Measurements from ENCODE around the gene TPSAB1. TPM values are rescaled to one million over a fixed set of nuclear protein-coding genes. Genes with fewer than 3 reads are reported as not detected.

The TPSAB1 gene
- total RNA-seq, 1 experiment from 2014 or later = not detected

DNA sequence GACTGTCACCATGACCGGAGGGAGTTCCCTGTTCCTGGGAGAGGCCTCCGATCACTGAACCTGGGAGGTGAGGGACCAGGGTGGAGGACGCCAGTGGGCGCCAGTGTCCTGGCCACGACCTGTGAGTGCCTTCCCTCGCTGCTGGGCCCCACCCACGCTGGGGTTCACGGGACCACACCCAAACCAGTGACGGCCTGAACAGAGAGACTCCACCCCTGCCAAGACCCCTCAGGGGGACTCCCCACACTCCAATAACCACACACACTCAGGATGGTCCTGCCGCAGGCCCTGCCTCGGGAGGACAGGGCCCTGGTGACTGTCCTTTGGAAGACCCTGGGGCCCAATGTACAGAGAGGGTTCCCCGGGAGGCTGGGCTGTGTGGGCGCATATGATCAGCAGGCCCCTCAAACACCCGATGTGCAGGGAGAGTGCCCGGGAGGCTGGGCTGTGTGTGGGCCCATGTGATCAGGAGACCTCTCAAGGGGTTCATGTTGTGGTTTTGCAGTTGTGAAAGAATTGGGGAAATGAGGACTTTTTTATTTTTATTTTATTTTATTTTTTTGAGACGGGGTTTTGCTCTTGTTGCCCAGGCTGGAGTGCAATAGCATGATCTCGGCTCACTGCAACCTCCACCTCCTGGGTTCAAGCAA lies 41.9 kb downstream of the TPSAB1 start:
- ChIA-PET POLR2A (no interaction called here), CTCF (no interaction called here)
- Histone ChIP-seq H3K4me3 (ENCODE audit: low read depth, low read length) (no peak overlapping the region), H3K36me3 (ENCODE audit: control insufficient read depth, insufficient read depth, low read length) (no peaks in the 10 kb centered on the region), H3K4me1 (no peaks in the 10 kb centered on the region), H3K9me3 (no peaks in the 10 kb centered on the region), H3K27me3 (replicated peaks; ENCODE audit: control insufficient read depth, insufficient read depth, low read length) (no peaks in the 10 kb centered on the region)
- no TSS peak for BruUV-seq (replicated peaks)
- Mint-ChIP-seq H3K36me3 (ENCODE audit: insufficient read depth, unreplicated experiment) (peaks cover 5% of the 10 kb centered on the region), H3K27me3 (ENCODE audit: insufficient read depth, unreplicated experiment) (no peaks in the 10 kb centered on the region), H3K4me3 (ENCODE audit: unreplicated experiment) (no peak overlapping the region), H3K4me1 (ENCODE audit: low read depth, unreplicated experiment) (peaks cover under 1% of the 10 kb centered on the region), H3K27ac (ENCODE audit: unreplicated experiment) (no peak overlapping the region), H3K9me3 (ENCODE audit: unreplicated experiment) (no peaks in the 10 kb centered on the region)
- intact Hi-C loops (cut with micrococcal nuclease; ENCODE audit: unreplicated experiment) = no loop called here
- TF ChIP-seq, protein P1, sequence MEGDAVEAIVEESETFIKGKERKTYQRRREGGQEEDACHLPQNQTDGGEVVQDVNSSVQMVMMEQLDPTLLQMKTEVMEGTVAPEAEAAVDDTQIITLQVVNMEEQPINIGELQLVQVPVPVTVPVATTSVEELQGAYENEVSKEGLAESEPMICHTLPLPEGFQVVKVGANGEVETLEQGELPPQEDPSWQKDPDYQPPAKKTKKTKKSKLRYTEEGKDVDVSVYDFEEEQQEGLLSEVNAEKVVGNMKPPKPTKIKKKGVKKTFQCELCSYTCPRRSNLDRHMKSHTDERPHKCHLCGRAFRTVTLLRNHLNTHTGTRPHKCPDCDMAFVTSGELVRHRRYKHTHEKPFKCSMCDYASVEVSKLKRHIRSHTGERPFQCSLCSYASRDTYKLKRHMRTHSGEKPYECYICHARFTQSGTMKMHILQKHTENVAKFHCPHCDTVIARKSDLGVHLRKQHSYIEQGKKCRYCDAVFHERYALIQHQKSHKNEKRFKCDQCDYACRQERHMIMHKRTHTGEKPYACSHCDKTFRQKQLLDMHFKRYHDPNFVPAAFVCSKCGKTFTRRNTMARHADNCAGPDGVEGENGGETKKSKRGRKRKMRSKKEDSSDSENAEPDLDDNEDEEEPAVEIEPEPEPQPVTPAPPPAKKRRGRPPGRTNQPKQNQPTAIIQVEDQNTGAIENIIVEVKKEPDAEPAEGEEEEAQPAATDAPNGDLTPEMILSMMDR (IDR thresholded peaks at IDR 0.05; ENCODE audit: insufficient read depth in 1 of 2, low read depth in 1 of 2, low read length in 1 of 2, severe bottlenecking in 1 of 2, unreplicated experiment in 1 of 2) = no peak
- DNase-seq = no peak

DNA sequence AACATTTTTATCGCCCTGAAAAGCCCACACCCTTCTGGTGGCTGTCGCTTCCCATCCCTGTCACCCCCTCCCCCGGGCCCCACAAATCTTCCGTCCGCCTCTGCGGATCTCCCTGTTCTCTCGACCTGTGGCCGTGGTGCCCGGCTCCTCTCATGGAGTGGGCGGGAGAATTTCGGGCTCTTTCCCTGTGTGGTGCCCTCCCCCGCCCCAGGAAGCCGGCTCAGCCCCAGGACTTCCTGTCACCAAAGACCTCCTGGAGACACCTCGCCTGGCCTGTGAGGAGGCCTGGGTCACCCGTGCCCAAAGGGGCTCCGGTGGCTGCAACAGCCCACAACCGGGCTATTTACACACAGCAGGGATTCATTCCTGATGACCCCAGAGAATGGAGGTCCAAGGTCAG lies 42.8 kb downstream of the TPSAB1 start:
- BruUV-seq (replicated peaks) = no TSS peak
- H3K27me3 ChIP-seq (replicated peaks; ENCODE audit: control insufficient read depth, insufficient read depth, low read length) = no peaks in the 10 kb centered on the region
- TF ChIP-seq, protein P1 (IDR thresholded peaks at IDR 0.05; ENCODE audit: insufficient read depth in 1 of 2, low read depth in 1 of 2, low read length in 1 of 2, severe bottlenecking in 1 of 2, unreplicated experiment in 1 of 2) = no peak

DNA sequence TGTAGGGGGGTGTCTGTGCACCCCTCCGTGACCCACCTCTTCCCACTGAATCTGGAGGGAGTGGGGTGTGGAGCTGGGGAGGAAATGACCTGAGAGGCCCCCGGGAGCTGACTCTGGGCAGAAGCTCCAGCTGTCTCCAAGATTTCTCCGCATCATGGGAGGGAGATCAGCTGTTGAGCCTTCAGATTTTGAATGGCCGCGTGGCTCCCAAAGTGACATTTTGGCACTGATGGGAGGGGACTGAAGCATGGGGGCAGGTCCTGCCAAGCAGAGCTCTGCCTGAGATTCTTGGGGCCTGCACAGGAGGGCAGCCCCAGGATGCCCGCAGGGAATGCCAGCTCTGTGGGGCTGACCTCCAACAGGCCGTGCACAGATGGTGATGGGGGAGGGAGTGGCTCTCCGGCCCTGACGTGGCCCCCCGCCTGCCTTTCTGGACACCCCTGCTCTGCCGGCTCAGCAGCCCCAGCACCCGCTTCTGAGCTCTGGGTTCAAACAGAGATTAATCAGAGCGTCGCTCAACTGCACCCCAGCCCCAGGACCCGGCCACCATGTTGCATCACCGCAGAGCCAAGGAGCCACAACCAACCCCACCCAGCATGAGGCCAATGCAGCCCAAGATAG lies 43.6 kb downstream of the TPSAB1 start:
- no peak for DNase-seq
- no peaks in the 10 kb centered on the region for H3K9me3 ChIP-seq
- no peaks in the 10 kb centered on the region for H3K27me3 ChIP-seq (replicated peaks; ENCODE audit: control insufficient read depth, insufficient read depth, low read length)
- H3K4me3 ChIP-seq (ENCODE audit: low read depth, low read length) = no peak overlapping the region
- H3K36me3 ChIP-seq (ENCODE audit: control insufficient read depth, insufficient read depth, low read length) = no peaks in the 10 kb centered on the region
- H3K4me3 Mint-ChIP-seq (ENCODE audit: unreplicated experiment) = no peak overlapping the region
- ChIA-PET CTCF (interaction anchor here (0.6 kb wide), 1 partner anchor 48 kb away, joined by 3 read pairs; no protein-coding TSS in a partner anchor), POLR2A (no interaction called here)
- H3K4me1 ChIP-seq = peaks cover 7% of the 10 kb centered on the region; the same call in 1 of the 2 replicates
- H3K27me3 Mint-ChIP-seq (ENCODE audit: insufficient read depth, unreplicated experiment) = no peaks in the 10 kb centered on the region
- TF ChIP-seq, protein P1 (IDR thresholded peaks at IDR 0.05; ENCODE audit: insufficient read depth in 1 of 2, low read depth in 1 of 2, low read length in 1 of 2, severe bottlenecking in 1 of 2, unreplicated experiment in 1 of 2) = no peak
- no peak overlapping the region for H3K27ac Mint-ChIP-seq (ENCODE audit: unreplicated experiment)
- H3K4me1 Mint-ChIP-seq (ENCODE audit: low read depth, unreplicated experiment) = peaks cover 6% of the 10 kb centered on the region
- intact Hi-C loops (cut with micrococcal nuclease; ENCODE audit: unreplicated experiment) = no loop called here
- BruUV-seq (replicated peaks) = no TSS peak
- no peaks in the 10 kb centered on the region for H3K9me3 Mint-ChIP-seq (ENCODE audit: unreplicated experiment)
- H3K36me3 Mint-ChIP-seq (ENCODE audit: insufficient read depth, unreplicated experiment) = peaks cover 5% of the 10 kb centered on the region

More for the DNA sequence above, 42.8 kb downstream of the TPSAB1 start:
- Histone ChIP-seq H3K9me3 (no peaks in the 10 kb centered on the region), H3K4me1 (peaks cover 7% of the 10 kb centered on the region; the same call in 1 of the 2 replicates), H3K36me3 (ENCODE audit: control insufficient read depth, insufficient read depth, low read length) (no peaks in the 10 kb centered on the region), H3K4me3 (ENCODE audit: low read depth, low read length) (no peak overlapping the region)
- ChIA-PET POLR2A (no interaction called here), CTCF (no interaction called here)
- H3K4me1 Mint-ChIP-seq (ENCODE audit: low read depth, unreplicated experiment) = peaks cover 6% of the 10 kb centered on the region
- H3K36me3 Mint-ChIP-seq (ENCODE audit: insufficient read depth, unreplicated experiment) = peaks cover 5% of the 10 kb centered on the region
- H3K27ac Mint-ChIP-seq (ENCODE audit: unreplicated experiment) = no peak overlapping the region
- no peaks in the 10 kb centered on the region for H3K27me3 Mint-ChIP-seq (ENCODE audit: insufficient read depth, unreplicated experiment)
- no peak overlapping the region for H3K4me3 Mint-ChIP-seq (ENCODE audit: unreplicated experiment)
- H3K9me3 Mint-ChIP-seq (ENCODE audit: unreplicated experiment) = no peaks in the 10 kb centered on the region
- DNase-seq = no peak
- intact Hi-C loops (cut with micrococcal nuclease; ENCODE audit: unreplicated experiment) = no loop called here

Measured in Caco-2 (cell line).